ENCODE data around the gene BAAT. TPM values are rescaled to one million over a fixed set of nuclear protein-coding genes. Genes with fewer than 3 reads are reported as not detected.

BAAT gene
- total and polyA plus RNA-seq, 2 of the 4 experiments (the other 2 are of a cell fraction) = not detected

GRCh38 chr9:101333926-101334702, 50.7 kb downstream of the BAAT start:
- H3K18ac ChIP-seq (ENCODE audit: low read depth, low read length) = no peak overlapping the region
- H3K9me3 ChIP-seq (ENCODE audit: control insufficient read depth, insufficient read depth, low read length) = no peaks in the 10 kb centered on the region
- H3K79me1 ChIP-seq (ENCODE audit: low read depth in 1 of 2, low read length in 2 of 2) = no peaks in the 10 kb centered on the region
- ChIA-PET POLR2A (ENCODE audit: unreplicated experiment) (no interaction called here), CTCF (no interaction called here)
- H3K4ac ChIP-seq (ENCODE audit: low read depth, low read length) = no peak overlapping the region
- no peak overlapping the region for H4K5ac ChIP-seq (ENCODE audit: low read depth, low read length)
- H3K36me3 ChIP-seq (ENCODE audit: control insufficient read depth, insufficient read depth, low read length) = no peaks in the 10 kb centered on the region
- no peak overlapping the region for H3K27ac ChIP-seq (ENCODE audit: insufficient read depth, low read length)
- H3K9ac ChIP-seq (ENCODE audit: low read depth, low read length) = no peak overlapping the region
- ATAC-seq (ENCODE audit: low read depth) (peak; percentile 35; the same call in 1 of the 2 replicates), DNase-seq (no peak)
- no peak overlapping the region for H2BK20ac ChIP-seq (ENCODE audit: low read depth, low read length)
- H3K56ac ChIP-seq (ENCODE audit: extremely low read depth, insufficient read depth, low read length) = no peak overlapping the region
- H3K4me2 ChIP-seq (ENCODE audit: low read depth, low read length) = no peak overlapping the region
- H2BK15ac ChIP-seq (ENCODE audit: low read depth, low read length) = no peak overlapping the region
- dilution Hi-C loops (cut with HindIII; ENCODE audit: low sequenced_read_pairs, unreplicated experiment) = no loop called here
- H2AK9ac ChIP-seq (replicated peaks; ENCODE audit: low read depth, low read length, poor library complexity) = no peak overlapping the region
- H2AK5ac ChIP-seq (ENCODE audit: low read depth, low read length) = no peak overlapping the region
- BruUV-seq (replicated peaks) = no TSS peak
- H2BK120ac ChIP-seq (ENCODE audit: low read depth, low read length) = no peak overlapping the region
- TF ChIP-seq POLR2A (IDR thresholded peaks at IDR 0.05; ENCODE audit: low read depth, low read length) (no peak), USF2 (IDR thresholded peaks at IDR 0.05; ENCODE audit: low read depth, low read length) (no peak)
- in situ Hi-C loops (cut with MboI; ENCODE audit: low sequenced_read_pairs) = no loop called here
- no peaks in the 10 kb centered on the region for H3K9me1 ChIP-seq (ENCODE audit: insufficient read depth, low read length)
- H3K4me3 ChIP-seq (ENCODE audit: insufficient read depth, low read depth, low read length) = no peak overlapping the region
- no peak overlapping the region for H3K14ac ChIP-seq (replicated peaks; ENCODE audit: low read depth, low read length)
- no peak overlapping the region for H2BK5ac ChIP-seq (ENCODE audit: low read depth, low read length, poor library complexity, severe bottlenecking)
- H3K27me3 ChIP-seq (ENCODE audit: control insufficient read depth, insufficient read depth, low read length) = no peaks in the 10 kb centered on the region; the same call in 1 of the 2 replicates
- H3K23ac ChIP-seq (ENCODE audit: low read depth, low read length) = no peak overlapping the region
- WGBS, 2 experiments (ENCODE audit: extremely low coverage in 2 of 2, insufficient read length in 1 of 2) = 49% methylated on average over 7 of the region's 25 CpGs; no CpG with 5 or more reads in 1 of the 2 experiments
- H2AFZ ChIP-seq (replicated peaks; ENCODE audit: low read length, poor library complexity) = peak overlapping the region; percentile 61
- no peaks in the 10 kb centered on the region for H3K4me1 ChIP-seq (ENCODE audit: control insufficient read depth, insufficient read depth, low read length)
- intact Hi-C loops (cut with micrococcal nuclease) = no loop called here
- no peak overlapping the region for H4K91ac ChIP-seq (ENCODE audit: insufficient read depth, low read depth, low read length)
- H4K20me1 ChIP-seq (ENCODE audit: insufficient read depth, low read length) = no peaks in the 10 kb centered on the region
- H4K8ac ChIP-seq (ENCODE audit: low read depth in 2 of 2, low read length in 2 of 2) = no peak overlapping the region

Measured in IMR-90 (cell line).